Measurements from ENCODE around the gene RHEB.
A peak's percentile ranks its signal among the peaks of the same experiment; 100 is the strongest.

The RHEB gene

DNA sequence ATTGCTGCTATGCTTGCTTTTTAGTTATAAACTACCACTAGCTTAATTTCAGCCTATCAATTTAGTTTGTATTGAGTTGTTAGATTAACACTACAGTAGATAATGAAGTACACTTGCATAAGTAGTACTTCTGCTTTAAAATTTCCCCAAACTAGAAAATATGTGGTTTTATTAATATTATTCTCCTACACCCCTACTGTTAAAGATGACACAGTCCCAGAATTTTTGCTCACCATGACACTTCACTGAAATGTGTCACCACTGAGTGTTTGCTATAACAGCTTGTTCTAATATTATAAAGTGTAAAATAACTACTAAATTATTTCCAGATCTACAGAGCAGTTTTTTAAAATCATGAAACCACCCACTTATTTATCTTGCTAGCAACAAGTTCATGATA, 31.6 kb downstream of the RHEB start:
- no peak for ATAC-seq
- TF ChIP-seq GLIS3 (CRISPR knock-in tag; IDR thresholded peaks at IDR 0.05), result no peak
- TF ChIP-seq ZFP30 (CRISPR knock-in tag; IDR thresholded peaks at IDR 0.05), result no peak

DNA sequence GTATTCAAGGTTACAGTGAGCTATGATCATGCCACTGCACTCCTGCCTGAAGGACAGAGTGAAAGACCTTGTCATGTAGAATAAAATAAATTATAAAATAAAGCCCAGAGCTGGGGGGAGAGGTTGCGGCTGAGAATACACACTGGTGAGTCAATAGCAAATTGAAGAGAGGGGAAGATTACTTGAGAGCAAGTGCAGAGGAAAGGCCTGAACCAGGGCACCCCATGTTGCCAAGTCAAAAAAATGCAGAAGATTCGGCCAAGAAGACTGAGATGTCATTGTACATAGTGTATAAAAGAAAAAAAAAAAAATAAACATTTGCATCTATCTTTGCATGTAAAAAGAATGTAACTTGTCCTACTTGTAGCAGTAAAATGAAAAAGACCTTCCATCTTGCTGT, 32.5 kb downstream of the RHEB start:
- ATAC-seq, result no peak
- TF ChIP-seq OSR1 (CRISPR knock-in tag; IDR thresholded peaks at IDR 0.05) (no peak), TCF4 (CRISPR knock-in tag; IDR thresholded peaks at IDR 0.05; ENCODE audit: borderline replicate concordance) (no peak), CSDC2 (CRISPR knock-in tag; IDR thresholded peaks at IDR 0.05) (no peak), ARNTL (CRISPR knock-in tag; IDR thresholded peaks at IDR 0.05; ENCODE audit: borderline replicate concordance, low read depth) (no peak), ZFP3 (CRISPR knock-in tag; IDR thresholded peaks at IDR 0.05) (no peak), PPARA (CRISPR knock-in tag; IDR thresholded peaks at IDR 0.05; ENCODE audit: borderline replicate concordance) (no peak), ISL1 (CRISPR knock-in tag; IDR thresholded peaks at IDR 0.05) (no peak), GLIS3 (CRISPR knock-in tag; IDR thresholded peaks at IDR 0.05) (no peak), ZNF565 (CRISPR knock-in tag; conservative IDR thresholded peaks at IDR 0.05; ENCODE audit: low read depth) (no peak), ZFP30 (CRISPR knock-in tag; IDR thresholded peaks at IDR 0.05) (no peak), TOX (CRISPR knock-in tag; IDR thresholded peaks at IDR 0.05; ENCODE audit: borderline replicate concordance) (no peak), RARB (CRISPR knock-in tag; IDR thresholded peaks at IDR 0.05) (no peak)
- TF ChIP-seq, protein P1, sequence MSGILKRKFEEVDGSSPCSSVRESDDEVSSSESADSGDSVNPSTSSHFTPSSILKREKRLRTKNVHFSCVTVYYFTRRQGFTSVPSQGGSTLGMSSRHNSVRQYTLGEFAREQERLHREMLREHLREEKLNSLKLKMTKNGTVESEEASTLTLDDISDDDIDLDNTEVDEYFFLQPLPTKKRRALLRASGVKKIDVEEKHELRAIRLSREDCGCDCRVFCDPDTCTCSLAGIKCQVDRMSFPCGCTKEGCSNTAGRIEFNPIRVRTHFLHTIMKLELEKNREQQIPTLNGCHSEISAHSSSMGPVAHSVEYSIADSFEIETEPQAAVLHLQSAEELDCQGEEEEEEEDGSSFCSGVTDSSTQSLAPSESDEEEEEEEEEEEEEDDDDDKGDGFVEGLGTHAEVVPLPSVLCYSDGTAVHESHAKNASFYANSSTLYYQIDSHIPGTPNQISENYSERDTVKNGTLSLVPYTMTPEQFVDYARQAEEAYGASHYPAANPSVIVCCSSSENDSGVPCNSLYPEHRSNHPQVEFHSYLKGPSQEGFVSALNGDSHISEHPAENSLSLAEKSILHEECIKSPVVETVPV (CRISPR knock-in tag; IDR thresholded peaks at IDR 0.05), result no peak
- TF ChIP-seq, protein P2, sequence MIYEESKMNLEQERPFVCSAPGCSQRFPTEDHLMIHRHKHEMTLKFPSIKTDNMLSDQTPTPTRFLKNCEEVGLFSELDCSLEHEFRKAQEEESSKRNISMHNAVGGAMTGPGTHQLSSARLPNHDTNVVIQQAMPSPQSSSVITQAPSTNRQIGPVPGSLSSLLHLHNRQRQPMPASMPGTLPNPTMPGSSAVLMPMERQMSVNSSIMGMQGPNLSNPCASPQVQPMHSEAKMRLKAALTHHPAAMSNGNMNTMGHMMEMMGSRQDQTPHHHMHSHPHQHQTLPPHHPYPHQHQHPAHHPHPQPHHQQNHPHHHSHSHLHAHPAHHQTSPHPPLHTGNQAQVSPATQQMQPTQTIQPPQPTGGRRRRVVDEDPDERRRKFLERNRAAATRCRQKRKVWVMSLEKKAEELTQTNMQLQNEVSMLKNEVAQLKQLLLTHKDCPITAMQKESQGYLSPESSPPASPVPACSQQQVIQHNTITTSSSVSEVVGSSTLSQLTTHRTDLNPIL (CRISPR knock-in tag; IDR thresholded peaks at IDR 0.05; ENCODE audit: low read depth), result no peak
- TF ChIP-seq, protein P3, sequence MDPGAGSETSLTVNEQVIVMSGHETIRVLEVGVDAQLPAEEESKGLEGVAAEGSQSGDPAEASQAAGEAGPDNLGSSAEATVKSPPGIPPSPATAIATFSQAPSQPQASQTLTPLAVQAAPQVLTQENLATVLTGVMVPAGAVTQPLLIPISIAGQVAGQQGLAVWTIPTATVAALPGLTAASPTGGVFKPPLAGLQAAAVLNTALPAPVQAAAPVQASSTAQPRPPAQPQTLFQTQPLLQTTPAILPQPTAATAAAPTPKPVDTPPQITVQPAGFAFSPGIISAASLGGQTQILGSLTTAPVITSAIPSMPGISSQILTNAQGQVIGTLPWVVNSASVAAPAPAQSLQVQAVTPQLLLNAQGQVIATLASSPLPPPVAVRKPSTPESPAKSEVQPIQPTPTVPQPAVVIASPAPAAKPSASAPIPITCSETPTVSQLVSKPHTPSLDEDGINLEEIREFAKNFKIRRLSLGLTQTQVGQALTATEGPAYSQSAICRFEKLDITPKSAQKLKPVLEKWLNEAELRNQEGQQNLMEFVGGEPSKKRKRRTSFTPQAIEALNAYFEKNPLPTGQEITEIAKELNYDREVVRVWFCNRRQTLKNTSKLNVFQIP (CRISPR knock-in tag; IDR thresholded peaks at IDR 0.05; ENCODE audit: borderline replicate concordance, low read depth), result no peak

DNA sequence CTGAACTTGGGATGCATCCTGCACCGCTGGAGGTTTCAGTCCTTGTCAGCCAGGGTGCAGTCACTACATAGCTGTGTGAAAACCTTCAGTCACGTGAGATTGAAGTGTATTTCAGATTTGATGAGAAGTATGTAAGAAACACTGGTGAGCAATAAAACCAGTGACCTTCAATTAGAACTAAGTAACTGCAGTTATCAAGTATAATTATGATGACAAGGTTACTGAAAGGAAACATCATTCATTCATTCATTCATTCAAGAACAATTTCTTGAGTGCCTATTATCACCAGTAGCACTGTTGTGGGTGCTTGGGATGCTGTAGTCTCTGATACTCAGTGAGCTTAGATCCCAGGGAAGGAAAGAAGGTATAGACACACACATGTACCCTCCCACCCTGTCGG, 33.6 kb downstream of the RHEB start:
- no peak for TF ChIP-seq ESRRG (CRISPR knock-in tag; IDR thresholded peaks at IDR 0.05)
- no peak for ATAC-seq

DNA sequence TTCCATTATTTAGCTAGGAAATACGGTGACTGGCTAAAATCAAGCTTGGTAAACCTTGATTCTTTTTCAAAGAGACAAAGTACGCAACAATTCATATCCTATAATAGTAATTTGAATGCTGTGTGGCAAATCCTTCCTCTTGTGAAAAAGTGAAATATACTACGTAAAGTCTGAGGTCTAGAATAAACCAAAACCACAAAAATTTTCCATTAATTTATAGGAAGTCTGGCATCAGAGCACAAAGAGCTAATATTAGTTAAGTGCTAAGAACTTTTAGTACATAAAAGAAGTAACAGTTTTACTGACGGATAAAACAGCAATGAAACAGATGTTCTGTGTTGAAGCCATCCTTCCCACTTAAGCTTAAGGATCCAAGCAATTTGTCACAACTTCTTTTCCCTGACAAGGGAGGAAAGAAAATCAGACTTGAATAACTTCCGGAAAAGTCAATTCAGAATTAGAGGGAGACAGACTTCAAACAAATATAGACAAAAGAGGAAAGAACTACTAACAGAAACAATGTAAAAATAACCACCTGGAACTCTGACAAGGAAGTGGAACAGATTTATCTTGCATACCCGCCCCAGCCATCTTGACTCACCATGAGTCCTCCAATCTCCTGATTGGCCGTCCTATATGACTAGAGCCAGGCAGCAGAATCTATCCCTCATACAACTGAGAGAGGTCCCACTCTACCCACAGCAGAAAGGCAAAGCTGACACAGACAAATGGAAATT, 34.6 kb downstream of the RHEB start:
- peak; percentile 84 for ATAC-seq
- TF ChIP-seq ESRRG (CRISPR knock-in tag; IDR thresholded peaks at IDR 0.05) (no peak), CSDC2 (CRISPR knock-in tag; IDR thresholded peaks at IDR 0.05) (no peak), ISL1 (CRISPR knock-in tag; IDR thresholded peaks at IDR 0.05) (no peak), ZC3H10 (CRISPR knock-in tag; IDR thresholded peaks at IDR 0.05) (no peak), TOX (CRISPR knock-in tag; IDR thresholded peaks at IDR 0.05; ENCODE audit: borderline replicate concordance) (no peak), ARNTL (CRISPR knock-in tag; IDR thresholded peaks at IDR 0.05; ENCODE audit: borderline replicate concordance, low read depth) (no peak), OSR1 (CRISPR knock-in tag; IDR thresholded peaks at IDR 0.05) (no peak), GLIS3 (CRISPR knock-in tag; IDR thresholded peaks at IDR 0.05) (no peak), ZNF8 (CRISPR knock-in tag; IDR thresholded peaks at IDR 0.05) (no peak), PATZ1 (CRISPR knock-in tag; IDR thresholded peaks at IDR 0.05; ENCODE audit: borderline replicate concordance) (no peak), BACH2 (CRISPR knock-in tag; IDR thresholded peaks at IDR 0.05; ENCODE audit: borderline replicate concordance) (no peak), RARB (CRISPR knock-in tag; IDR thresholded peaks at IDR 0.05) (no peak)
- TF ChIP-seq, protein P2 (CRISPR knock-in tag; IDR thresholded peaks at IDR 0.05; ENCODE audit: low read depth), result no peak
- TF ChIP-seq, protein P1 (CRISPR knock-in tag; IDR thresholded peaks at IDR 0.05), result no peak
- TF ChIP-seq, protein P3 (CRISPR knock-in tag; IDR thresholded peaks at IDR 0.05; ENCODE audit: borderline replicate concordance, low read depth), result no peak
